Calu3 (cell line): ENCODE measurements around the gene ABR. TPM values are rescaled to one million over a fixed set of nuclear protein-coding genes. Genes with fewer than 3 reads are reported as not detected.

Experiments used
- BruUV-seq: library from RNA; stranded (reverse); fragments of 400-500 nt; replicated peaks from 2 replicates; lab custom pipeline; 2021; lab: Mats Ljungman, UMichigan
- CTCF ChIA-PET: fragments of 300-600 bp; sonication (Branson Sonifier 250); formaldehyde crosslinking; loops from one replicate; lab custom pipeline; 2022; ENCODE audit warnings: antibody characterized with exemption; lab: Charles Lee
- DNase-seq: peaks from one replicate; pipeline ENCODE4 v3.0.0; 2022
- H3K27ac Mint-ChIP-seq: one replicate; pipeline ENCODE4 v1.8.0; 2022; ENCODE audit warnings: mixed read lengths; ENCODE audit not compliant: unreplicated experiment
- H3K27me3 Mint-ChIP-seq: one replicate; pipeline ENCODE4 v1.8.0; 2022; ENCODE audit warnings: mixed read lengths; ENCODE audit not compliant: unreplicated experiment
- H3K36me3 Mint-ChIP-seq: one replicate; pipeline ENCODE4 v1.8.0; 2022; ENCODE audit warnings: mild to moderate bottlenecking, moderate library complexity, mixed read lengths; ENCODE audit not compliant: insufficient read depth, unreplicated experiment
- H3K4me1 Mint-ChIP-seq: one replicate; pipeline ENCODE4 v1.8.0; 2022; ENCODE audit warnings: mild to moderate bottlenecking, low read depth, mixed read lengths; ENCODE audit not compliant: unreplicated experiment
- H3K4me3 Mint-ChIP-seq: one replicate; pipeline ENCODE4 v1.8.0; 2022; ENCODE audit warnings: mild to moderate bottlenecking, low read depth, moderate library complexity, mixed read lengths; ENCODE audit not compliant: unreplicated experiment
- H3K9me3 Mint-ChIP-seq: one replicate; pipeline ENCODE4 v1.8.0; 2022; ENCODE audit warnings: low read depth, mixed read lengths; ENCODE audit not compliant: unreplicated experiment
- intact Hi-C: fragments of 100-400 bp; cut with micrococcal nuclease; formaldehyde crosslinking; loops from one replicate; pipeline ENCODE4 v1.10.0; 2022; ENCODE audit not compliant: unreplicated experiment
- total RNA-seq: library from RNA; stranded (reverse); gene quantifications from 2 replicates; pipeline ENCODE4 v1.2.3, GENCODE V29; 2022
- TF ChIP-seq, protein P1 (sequence below): fragments of 200-600 bp; IDR thresholded peaks from one replicate; pipeline ENCODE4 v1.8.0; 2022; ENCODE audit warnings: antibody characterized with exemption; ENCODE audit not compliant: unreplicated experiment

Gene ABR
- total RNA-seq, 1 experiment from 2014 or later, result 92.7 TPM

DNA sequence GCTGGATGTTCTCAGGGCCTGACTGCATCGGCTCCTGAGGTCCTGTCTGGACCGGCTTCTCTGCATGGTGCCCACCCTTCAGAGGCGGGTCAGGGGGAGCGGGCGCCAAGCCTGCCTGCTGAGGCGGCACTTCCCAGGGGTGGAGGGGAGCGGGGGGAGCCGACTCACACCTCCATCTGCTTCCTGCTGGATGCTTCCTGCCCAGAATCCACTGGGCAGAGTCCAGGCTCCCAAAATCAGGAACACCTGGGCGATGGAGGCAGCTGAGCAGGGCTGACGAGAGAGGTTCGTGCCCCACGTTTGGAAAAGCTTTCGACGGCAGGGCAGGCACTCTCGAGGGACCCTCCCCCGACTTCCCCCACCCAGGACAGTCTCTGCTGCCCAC lies 140.7 kb downstream of the ABR start:
- Mint-ChIP-seq H3K9me3 (peaks cover 4% of the 10 kb centered on the region), H3K27me3 (no peaks in the 10 kb centered on the region), H3K4me1 (no peaks in the 10 kb centered on the region), H3K27ac (no peak overlapping the region), H3K4me3 (no peak overlapping the region), H3K36me3 (peaks cover 5% of the 10 kb centered on the region)
- CTCF ChIA-PET, result no interaction called here
- TF ChIP-seq, protein P1, sequence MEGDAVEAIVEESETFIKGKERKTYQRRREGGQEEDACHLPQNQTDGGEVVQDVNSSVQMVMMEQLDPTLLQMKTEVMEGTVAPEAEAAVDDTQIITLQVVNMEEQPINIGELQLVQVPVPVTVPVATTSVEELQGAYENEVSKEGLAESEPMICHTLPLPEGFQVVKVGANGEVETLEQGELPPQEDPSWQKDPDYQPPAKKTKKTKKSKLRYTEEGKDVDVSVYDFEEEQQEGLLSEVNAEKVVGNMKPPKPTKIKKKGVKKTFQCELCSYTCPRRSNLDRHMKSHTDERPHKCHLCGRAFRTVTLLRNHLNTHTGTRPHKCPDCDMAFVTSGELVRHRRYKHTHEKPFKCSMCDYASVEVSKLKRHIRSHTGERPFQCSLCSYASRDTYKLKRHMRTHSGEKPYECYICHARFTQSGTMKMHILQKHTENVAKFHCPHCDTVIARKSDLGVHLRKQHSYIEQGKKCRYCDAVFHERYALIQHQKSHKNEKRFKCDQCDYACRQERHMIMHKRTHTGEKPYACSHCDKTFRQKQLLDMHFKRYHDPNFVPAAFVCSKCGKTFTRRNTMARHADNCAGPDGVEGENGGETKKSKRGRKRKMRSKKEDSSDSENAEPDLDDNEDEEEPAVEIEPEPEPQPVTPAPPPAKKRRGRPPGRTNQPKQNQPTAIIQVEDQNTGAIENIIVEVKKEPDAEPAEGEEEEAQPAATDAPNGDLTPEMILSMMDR, result no peak
- no peak for DNase-seq
- no TSS peak for BruUV-seq
- intact Hi-C loops, result no loop called here

DNA sequence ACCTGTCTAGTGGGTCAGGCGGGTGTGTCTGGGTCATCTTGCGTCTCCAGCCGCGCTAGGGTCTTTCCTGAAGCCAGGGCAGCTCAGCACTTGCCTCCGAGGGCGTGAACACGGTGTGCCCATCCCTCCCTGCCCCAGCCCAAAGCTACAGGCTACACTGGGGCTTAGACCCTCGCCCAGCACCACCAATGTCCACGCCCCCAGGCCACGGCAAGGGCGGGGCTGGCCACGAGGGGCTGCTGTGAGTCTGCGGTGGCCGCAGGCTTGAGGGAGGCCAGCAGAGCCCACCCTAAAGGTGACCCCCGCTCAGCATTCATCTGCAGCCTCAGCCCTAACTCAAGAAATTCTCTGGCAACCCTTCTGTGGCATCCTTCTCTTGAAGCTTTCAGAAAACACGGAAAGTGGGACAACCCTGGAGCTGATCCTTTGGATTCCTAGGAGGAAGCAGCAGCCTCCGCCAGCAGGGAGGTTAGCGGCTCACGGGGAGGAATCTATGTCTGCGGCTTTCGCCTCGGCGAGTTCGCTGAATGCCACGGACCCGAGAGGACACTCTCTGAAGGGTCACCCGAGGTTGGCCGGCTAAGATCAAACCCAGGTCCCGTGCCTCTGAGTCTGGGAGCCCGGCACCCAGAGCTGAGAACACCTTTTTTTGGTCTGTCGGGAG lies 141.2 kb downstream of the ABR start:
- intact Hi-C loops, result no loop called here
- no peak overlapping the region for H3K27ac Mint-ChIP-seq
- peaks cover 4% of the 10 kb centered on the region for H3K9me3 Mint-ChIP-seq
- no peak overlapping the region for H3K4me3 Mint-ChIP-seq
- TF ChIP-seq, protein P1, result no peak
- H3K27me3 Mint-ChIP-seq, result no peaks in the 10 kb centered on the region
- BruUV-seq, result no TSS peak
- peaks cover 9% of the 10 kb centered on the region for H3K36me3 Mint-ChIP-seq
- no peak for DNase-seq
- H3K4me1 Mint-ChIP-seq, result no peaks in the 10 kb centered on the region
- CTCF ChIA-PET, result no interaction called here

DNA sequence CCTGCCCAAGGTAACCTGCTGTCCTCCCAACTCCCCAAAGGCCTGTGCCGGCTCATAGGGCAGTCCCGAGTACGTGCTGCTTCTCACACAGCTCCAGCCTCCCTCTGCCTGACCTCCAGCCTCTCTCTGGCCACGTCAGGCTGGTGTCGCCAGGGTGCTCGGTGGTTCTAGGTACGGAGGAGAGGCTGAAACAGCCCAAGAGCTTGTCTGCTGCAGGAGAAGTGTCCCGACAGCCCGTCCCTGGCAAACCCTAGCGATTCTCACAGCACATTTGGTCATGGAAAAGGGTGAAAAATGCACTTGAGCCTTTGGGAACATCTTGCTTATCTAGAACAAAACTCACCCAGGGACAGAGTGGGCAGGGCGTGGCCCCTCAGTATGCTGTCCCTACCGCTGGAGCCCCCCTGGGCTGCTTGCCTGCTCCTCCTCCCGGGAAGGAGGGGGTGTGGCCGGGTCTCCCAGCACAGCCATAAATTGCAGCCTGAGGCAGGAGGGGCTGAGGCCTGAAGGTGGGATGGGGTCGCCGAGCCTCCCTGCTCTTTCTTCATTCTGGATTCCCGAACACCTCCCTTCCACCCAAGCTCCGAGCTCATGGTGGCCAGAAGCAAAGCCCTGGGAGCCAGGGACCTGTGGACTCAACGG lies 142.4 kb downstream of the ABR start:
- CTCF ChIA-PET, result no interaction called here
- TF ChIP-seq, protein P1, result no peak
- intact Hi-C loops, result no loop called here
- no peak for DNase-seq
- H3K27ac Mint-ChIP-seq, result no peak overlapping the region
- H3K36me3 Mint-ChIP-seq, result peaks cover 9% of the 10 kb centered on the region
- H3K4me3 Mint-ChIP-seq, result no peak overlapping the region
- H3K9me3 Mint-ChIP-seq, result peaks cover under 1% of the 10 kb centered on the region
- no peaks in the 10 kb centered on the region for H3K27me3 Mint-ChIP-seq
- H3K4me1 Mint-ChIP-seq, result no peaks in the 10 kb centered on the region
- BruUV-seq, result no TSS peak

DNA sequence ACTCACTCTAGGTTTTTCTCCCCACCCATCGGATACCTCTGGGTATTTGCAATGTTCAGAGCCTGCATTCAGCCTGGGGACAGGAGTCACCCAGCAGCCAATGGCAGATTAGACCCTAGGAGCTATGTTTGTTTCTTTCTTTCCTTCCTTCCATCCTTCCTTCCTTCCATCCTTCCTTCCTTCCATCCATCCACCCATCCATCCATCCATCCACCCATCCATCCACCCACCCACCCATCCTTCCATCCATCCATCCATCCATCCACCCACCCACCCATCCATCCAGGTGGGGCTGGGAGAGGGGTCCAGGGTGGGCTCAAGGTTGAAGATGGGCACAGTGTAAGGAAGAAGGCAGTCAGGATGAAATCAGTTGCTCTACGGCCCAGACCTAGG lies 142.9 kb downstream of the ABR start:
- no peak overlapping the region for H3K27ac Mint-ChIP-seq
- H3K4me1 Mint-ChIP-seq, result no peaks in the 10 kb centered on the region
- H3K27me3 Mint-ChIP-seq, result no peaks in the 10 kb centered on the region
- peaks cover 9% of the 10 kb centered on the region for H3K36me3 Mint-ChIP-seq
- CTCF ChIA-PET, result no interaction called here
- BruUV-seq, result no TSS peak
- TF ChIP-seq, protein P1, result no peak
- H3K4me3 Mint-ChIP-seq, result no peak overlapping the region
- DNase-seq, result no peak
- intact Hi-C loops, result no loop called here
- no peaks in the 10 kb centered on the region for H3K9me3 Mint-ChIP-seq
